ENCODE results near the gene MGAT3.

Gene MGAT3

DNA sequence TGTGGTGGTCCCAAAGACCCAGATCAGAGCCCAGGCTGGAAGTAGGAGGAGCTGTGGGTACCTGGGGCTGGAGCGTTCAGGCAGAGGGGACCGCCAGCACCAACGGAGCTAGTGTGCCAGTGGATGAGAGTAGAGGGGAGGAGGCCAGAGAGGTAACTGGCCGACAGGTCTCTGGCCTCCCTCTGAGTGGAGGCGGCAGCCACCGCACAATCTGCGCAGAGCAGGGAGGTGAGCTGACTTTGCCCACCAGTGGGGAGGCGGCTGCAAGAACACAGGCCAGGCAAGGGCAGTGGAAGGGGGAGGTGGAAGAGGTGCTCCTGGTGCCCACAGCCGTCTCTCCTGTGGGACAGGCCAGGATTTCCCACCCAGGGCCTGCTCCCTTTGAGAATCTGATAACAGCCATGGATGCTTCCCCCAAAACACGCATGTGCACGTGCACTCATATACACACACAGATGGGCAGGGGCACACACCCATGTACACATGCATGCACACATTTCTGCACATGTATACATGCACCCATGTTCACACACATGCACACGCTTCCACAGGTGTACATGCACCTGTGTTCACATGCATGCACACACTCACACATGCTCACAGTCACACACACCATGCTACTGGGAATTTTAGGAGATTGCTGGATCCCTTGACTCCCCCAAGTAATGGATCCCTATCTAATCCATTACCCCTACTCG lies 6.4 kb upstream of the MGAT3 start:
- no peak for DNase-seq (ENCODE audit: low read depth)

DNA sequence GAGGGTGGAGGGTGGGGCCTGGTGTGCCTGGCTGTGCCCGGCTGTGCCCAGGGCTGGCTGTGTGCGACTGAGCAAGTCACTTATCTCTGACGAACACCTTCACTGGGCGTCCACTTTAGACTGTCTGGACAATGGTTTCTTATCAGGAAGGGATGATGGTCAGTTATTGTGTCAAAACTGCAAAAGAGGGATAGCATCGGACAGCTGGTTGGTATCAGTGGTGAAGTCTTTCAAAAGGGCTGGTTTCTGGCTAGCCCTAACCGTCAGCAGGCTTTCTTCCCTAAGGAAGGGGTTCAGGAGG lies 4.1 kb upstream of the MGAT3 start:
- DNase-seq (ENCODE audit: low read depth) = no peak

DNA sequence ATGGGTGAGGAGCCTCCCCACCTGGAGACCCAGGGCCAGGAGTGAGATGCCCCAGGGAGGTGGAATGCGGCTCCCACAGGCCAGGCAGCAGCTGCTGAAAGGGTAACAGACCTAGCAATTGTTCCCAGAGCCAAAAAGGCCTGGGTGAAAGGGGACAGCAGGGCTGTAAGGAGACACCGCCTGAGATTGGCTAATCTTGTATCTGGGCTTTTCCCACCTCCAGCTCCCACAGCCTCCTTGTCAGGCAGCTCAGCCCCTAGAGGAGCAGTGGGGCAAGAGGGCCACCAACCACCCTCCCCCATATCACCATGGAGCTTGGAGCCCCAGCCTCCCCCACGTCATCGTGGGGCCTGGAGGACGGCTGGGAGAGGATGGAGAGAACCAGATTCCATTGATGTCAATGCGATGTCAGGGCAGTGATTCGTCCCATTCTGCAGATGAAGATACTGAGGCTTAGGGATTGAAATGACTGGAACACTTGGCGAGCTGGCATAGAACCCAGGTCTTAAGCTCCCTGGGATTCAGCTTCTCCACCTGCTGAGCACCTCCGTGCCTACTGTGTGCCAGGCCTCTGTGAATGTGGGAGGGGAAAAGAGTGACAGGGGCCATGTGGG lies 2.9 kb upstream of the MGAT3 start:
- no peak for DNase-seq (ENCODE audit: low read depth)

DNA sequence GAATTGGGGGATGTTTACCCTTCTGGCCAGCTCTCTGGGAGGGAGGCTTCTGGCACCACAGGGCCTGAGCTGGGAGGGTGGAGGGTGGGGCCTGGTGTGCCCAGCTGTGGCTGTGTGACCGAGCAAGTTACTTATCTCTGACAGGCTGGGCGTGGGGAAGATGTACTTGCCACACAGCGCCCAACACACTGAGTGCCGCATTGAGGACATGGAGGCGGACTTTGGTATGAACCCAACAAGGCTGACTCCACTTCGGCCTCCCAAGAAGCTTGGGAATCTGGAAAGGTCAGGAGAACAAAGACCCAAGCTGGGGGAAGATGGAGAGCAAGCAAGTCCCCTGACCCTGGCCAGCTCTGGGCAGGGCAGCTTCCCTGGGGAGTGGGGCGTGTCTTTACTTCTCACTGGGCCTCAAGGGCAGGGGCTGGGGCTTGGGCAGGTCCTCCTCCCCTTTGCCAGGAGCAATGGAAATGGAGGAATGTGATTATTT lies 2.4 kb upstream of the MGAT3 start:
- no peak for DNase-seq (ENCODE audit: low read depth)

DNA sequence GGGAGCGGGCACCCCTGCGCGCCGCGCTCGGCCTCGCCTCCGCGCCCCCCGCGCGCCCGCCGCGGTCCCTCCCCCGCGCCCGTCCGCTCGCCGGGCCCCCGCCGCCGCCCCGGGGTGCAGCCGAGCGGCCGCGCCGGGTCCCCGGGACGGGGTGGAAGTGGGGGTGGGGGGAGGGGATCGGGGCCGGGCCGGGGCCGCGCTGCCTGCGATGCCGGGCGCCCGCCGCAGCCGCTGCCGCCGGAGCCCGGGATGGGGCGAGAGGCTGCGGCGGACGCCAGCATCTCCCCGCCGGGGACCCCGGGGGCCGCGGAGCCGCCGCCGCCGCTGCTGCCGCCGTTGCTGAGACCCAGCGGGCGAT lies 365 bp downstream of the MGAT3 start:
- no peak for DNase-seq (ENCODE audit: low read depth)

DNA sequence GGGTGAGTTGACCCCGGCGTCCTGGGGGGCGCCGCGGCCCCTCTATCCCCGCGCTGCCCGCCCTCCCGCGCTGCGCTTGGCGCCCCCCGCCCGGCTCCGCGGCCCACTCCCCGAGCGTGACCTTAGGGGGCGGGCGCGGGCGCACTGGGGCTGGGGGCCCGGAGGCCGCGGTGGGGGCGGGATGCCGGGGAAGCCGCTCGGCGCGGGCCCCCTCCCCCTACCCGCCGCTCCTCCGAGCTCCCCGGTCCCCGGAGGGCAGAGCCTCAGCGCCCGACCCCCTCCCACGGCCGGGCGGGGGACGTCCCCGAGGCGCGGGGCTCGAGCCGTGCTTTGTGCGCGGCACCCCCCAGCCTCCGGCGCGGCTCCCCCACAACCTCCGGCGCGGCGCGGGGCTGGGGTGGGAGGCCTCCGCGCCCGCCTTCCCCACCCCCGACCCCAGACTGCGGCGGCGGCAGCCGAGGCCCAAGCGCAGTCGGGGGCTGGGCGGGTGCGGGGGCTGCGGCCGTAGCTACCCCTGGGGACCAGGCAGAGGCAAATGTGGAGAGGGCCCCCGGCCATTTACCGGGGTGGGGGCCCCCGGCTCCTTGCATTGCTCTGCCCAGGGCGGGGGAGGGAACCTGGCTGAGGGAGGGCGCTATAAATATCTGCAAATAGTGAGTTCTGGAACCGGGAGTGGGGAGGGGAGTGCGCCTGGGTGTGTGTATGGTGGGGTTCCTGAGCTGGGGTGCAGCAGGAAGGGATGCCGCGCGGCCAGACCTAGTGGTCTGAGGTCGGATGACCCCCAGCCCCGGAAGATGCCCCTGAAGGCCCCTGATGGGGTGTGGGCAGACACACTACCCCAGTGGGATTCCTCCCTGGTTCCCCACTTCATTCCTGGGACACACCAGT lies 988 bp downstream of the MGAT3 start:
- DNase-seq (ENCODE audit: low read depth) = no peak

DNA sequence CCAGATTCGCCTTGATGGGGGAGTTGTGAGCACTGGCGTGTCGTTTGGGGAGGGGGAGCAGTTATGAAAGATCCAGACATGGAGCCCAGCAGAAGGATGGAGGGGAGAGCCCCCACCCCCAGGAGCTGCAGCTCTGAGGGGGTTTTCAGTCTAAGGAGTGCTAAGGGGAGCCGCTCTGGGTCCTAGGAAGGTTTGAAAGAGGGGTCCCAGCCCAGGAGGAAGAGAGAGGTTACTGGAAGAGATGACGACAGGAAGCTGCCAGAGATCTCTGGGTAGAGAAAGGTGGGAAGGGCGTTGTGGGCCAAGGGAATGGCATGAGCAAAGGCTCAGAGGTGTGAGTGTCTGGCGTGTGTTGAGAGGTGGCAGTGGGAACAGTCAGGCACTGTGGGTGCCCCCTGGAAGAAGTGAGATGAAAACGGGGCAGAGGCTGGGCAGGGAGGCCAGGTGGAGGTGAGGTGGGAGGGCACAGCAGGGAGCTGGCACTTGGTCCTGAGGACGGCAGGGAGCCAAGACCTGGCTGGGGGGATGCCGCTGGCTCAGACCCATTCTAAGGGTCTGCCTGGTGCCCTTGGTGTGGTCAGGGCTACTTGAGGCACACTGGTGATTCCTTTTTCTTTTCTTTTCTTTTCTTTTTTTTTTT lies 1.8 kb downstream of the MGAT3 start:
- DNase-seq (ENCODE audit: low read depth) = no peak

DNA sequence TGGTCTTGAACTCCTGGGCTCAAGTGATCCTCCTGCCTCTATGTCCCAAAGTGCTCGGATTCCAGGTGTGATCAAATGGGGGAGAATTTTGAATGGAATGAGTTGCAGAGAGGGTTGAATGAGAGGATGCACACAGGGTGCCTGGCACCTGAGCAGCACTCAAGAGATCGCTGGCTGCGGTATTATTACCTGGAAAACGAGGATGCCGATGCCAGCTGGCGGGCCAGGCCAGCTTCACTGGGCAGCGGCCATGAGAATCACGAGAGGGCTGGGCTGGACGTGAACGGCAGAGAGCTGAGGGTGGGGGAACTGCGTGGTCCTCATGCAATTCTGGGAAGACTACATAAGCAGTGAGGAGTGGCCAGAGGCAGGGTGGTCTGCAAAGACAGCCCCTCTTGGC lies 2.9 kb downstream of the MGAT3 start:
- DNase-seq (ENCODE audit: low read depth) = no peak

DNA sequence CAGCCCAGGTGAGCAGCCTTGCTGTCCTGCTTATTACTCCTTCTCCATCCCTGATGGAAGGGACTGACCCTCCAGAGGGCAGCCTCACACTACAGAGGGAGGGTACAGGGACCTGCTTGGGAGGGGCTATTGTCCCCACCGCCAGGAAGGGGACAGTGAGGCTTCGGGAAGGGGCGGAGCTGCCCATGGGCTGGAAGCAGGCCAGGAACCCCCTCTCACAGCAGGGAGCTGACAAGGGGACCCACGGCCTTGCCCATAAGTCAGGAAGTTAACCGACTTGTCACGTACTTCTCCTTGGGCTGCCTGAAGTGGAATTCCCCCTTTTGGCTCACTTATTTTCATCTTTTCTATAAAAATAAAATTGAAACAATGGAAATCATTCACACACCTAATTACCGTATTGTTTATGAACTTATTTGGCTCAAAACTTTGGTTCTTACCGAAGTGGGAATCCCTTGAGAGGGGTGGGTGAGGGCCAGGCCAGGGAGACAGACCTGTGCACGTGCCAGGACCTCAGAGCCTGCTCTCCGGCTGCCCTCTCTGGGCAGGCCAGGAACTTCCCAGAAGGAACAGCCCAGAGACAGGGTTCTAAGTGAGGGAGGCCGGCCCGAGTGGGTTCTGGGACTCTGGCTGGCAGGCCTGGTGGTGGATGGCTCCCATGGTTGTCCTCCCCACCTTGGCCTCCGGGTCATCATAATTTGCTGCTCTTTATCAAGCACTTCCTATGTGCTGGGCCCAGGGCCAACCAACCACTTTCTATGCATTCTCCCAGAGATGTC lies 5.8 kb downstream of the MGAT3 start:
- no peak for DNase-seq (ENCODE audit: low read depth)

DNA sequence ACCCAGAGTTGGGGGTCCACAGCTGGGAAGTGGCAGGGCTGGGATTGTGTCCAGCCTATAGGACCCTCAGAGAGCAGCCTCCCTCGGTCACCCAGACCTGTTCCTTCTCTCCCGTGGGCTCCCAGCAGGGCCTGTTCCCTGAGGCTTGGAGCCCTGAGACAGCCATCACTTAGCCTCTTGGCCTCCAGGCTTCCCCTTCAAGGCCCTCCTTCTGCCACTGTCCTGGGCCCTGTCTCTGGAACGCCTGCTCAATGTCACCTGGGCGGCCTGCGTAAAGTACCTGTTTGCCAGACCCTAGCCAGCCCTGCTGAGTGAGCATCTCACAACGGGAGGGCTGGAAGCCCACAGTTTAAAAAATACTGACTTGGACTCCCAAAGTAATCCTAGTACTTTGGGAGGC lies 6.5 kb downstream of the MGAT3 start:
- DNase-seq (ENCODE audit: low read depth) = no peak

DNA sequence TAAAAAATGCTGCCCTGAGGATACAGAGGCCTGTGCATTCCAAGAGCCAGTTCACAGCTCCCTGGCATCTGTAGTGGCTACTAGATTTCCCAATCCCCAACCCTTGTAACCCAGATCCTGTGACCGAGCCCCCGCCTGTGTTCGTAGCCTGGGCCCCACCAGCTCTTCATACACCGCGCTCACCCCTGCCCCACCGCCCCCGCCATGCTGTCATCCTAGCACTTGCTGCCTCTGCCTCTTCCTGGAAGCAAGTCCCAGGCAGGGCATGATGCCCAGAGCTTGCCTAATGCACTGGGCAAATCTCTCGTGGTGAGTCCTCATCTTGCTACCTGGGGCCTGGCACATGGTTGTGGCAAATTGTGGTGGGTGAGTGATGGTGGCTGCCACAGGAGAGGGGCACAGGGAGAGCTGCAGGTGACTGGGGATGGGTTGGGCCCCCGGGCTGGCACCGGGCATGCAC lies 7.1 kb downstream of the MGAT3 start:
- DNase-seq (ENCODE audit: low read depth) = no peak

DNA sequence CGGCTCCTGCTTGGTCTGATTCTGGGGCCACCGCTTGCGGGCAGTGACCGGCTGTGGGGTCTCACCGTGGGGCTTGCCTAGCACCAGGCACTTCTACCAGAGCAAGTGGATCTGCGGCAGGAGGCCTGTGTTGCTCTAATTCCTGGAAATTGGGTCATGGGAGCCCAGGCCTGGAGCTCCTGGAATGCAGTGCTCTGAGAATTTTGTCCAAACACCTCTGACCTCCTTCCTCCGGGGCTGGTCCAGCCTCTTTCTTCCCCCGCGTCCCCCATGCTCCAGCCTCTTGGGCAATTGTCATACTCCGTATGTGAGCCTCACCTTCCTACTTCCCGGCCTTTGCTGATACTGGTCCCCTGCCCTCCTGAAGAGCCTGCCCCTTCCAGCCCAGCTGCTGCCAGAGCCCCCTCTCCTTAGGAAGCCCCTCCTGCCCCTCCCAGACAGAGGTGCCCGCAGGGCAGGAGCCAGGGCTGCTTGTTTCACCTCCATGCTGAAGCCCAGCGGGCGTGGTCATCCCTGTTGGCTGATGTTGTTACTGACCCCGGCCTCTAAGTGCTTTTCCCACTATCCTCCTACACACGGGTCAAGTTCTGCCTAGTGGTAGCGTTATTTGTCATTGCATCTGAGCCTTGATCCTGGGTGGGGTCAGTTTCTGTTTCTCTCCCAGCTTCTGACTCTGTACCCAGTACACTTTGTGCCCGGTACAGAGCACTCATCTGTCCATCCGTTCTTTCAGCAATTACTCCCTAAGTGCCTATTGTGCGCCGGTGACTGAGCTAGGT lies 9.6 kb downstream of the MGAT3 start:
- no peak for DNase-seq (ENCODE audit: low read depth)

DNA sequence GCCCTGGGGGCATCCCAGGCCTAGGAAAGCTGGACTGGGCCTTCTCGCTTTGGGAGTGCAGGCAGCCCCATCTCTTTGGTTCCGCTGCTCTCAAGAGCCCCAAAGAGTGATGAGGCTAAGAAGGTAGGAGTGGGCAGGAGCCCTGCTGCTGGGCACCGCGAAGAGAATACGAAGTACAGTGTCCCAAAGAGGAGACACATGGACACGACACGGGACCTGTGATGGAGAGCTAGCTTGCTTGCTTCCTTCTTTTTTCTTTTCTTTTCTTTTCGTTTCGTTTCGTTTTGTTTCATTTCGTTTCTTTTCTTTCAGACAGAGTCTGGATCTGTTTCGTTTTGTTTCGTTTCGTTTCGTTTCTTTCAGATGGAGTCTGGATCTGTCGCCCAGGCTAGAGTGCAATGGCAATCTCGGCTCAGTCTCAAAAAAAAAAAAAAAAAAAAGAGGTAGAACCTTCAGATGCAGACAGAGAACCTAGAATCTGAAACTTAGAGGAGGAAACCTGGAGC lies 10.6 kb downstream of the MGAT3 start:
- no peak for DNase-seq (ENCODE audit: low read depth)

DNA sequence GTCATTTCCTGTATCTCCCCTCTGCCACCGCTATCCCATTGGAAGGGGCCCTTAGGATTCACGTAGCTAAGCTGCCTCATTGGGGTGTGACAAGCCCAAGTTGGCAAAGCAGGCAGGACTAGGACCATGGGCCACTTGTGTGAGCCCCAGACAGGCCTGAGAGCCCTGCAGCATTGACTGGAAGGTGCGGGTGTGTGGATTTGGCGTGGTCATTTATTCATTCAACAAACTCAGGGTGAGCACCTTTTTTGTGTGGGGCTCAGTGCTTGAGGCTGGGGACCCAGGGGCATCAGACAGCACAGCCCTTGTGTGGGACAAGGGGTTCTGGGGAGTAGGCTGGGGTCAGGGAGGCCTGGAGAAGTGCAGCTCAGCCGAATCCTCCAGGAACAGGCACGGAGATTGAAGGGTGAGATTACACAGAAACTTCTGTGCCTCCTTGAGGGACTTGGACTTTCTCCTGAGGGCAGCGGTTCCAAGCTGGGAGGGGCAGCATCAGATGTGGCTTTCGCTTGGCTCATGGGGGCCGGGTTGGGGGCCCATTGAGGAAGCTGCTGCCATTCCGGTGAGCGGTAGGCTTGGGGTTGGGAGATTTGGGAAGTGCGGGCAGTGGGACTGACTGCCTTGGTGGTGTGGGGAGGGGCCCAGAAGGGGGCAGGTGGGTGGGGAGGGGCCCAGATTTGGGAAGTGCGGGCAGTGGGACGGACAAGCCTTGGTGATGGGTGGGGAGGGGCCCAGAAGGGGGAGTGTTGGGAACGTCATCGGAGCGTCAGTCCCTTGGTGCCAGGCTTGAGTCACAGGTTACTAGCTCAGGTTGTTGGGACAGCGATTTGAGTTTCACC lies 11.9 kb downstream of the MGAT3 start:
- no peak for DNase-seq (ENCODE audit: low read depth)

DNA sequence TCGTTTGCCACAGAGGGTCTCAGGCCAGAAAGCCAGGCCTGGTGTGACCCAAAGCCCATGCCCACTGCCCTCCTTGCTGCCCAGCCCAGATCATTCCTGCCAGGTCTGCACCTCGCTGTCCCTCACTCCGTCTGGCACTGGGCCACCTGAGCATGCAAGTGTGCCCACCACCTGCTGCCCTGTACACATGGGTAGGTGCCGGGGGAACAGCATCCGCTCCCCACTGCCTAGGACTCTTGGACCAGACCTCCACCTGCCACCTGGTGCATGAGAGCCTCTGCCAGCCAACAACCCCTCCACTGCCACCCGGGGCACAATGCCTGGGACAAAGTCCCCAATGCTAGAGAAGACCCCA lies 12.5 kb downstream of the MGAT3 start:
- no peak for DNase-seq (ENCODE audit: low read depth)

DNA sequence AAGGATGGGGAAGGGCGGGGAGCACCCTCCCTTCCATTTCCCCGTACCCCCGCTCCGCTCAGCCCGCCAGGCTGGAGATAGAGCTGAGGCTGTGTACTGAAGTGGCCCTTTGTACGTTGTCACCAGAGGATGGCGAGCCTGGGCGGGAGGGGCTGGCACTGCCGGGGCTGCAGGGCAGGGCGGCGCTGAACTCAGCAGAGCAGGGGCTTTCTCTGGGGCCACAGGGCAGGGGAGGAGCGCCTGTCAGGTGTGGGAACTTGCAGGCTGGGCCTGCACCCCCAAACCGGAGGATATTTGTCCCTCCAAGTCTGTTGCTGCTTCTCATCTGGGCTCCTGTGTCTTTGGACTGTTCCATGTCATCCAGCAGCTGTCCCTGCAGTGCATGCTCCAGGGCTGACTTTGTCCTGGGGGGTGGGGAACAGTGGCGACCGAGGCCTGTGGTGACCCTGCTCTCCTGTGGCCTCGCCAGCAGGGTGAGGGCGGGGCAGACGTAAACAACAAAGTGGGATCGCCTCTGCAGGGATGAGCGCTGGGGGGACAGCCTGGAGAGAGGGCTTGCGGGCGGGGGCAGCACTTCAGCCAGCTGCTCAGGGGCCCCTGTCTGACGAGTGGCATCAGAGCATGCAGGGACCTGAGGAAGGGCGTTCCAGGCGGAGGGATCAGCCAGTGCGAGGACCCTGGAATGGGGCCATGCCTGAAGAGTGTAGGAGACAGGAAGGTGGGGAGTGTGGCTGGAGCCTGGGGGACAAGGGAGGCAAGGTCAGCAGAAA lies 13.1 kb downstream of the MGAT3 start:
- DNase-seq (ENCODE audit: low read depth) = no peak

DNA sequence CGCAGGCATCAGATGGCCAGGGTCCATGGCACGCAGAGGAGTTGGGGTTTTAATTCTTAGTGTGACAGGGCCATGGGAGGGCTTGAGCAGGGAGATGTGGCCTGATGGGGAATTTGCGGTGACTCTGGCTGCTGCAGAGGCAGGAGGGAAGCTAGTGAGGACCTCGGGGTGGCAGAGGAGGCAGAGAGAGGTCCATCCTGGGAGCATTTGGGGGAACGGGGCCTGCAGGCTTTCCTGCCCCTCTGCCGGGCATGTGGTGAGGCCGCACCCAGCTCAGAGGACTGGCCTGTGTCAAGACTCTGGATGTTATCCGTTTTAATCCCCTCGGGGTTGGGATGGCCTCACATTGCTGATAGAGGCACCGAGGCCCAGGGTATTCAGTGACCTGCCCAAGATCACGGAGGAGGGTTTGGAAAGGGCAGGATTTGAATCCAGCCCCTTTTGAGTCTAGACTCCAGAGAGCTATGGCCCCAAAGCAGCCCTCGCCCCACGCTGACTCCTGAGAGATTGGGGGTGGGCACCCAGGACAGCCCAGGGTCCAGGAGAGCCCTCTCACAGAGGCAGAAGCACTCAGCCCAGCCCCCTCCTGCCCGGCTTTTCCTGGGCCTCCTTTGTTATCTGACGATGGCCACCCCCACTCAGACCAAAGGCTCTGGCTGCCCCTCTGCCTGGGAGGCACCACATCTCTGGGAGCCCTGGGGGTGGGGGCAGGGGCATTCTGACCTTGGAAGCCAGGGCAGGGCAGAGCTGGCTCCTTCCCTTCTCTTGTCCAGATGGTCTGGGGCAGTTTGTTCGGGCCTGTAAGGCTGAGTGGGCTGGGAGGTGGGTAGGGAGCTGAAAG lies 13.9 kb downstream of the MGAT3 start:
- no peak for DNase-seq (ENCODE audit: low read depth)

DNA sequence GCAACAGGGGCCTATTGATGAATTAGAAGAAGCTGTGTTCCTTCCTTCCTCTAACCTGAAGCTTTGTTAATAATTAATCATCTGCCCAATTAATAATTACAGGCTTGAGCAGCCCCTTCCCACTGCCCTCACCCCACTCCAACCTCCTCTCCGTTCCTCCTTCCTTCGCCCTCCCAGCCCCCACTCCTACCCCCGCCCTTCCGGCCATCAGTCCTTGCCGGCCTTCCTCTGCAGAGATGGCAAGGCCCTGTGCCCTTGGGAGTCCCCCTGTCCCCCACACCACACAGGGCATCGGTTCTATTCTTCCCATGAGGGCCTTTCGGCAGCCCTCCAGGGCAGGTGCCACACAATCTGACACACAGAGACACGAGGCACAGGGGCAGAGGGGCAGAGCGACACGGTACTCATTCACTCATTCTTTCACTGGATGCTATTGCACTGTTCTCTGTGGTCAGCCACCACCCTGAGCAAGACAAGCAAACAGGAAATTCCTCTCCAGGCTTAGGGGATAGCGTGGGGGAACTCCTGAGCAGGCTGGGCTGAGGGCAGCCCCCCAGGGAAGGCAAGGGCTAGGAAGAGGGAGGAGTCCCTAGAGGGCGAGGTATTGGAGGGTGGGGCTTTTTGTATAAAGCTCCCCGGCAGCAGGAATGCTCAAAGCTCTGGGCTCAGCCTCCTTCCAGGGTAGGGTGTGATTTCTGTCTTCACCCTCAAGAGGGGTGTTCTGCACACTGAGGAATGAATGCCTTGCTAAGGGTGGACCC lies 14.7 kb downstream of the MGAT3 start:
- peak; percentile 65 for DNase-seq (ENCODE audit: low read depth)

Data from ELR (cell line).